ENCODE results near the gene TRMT2B. TPM values are rescaled to one million over a fixed set of nuclear protein-coding genes. Genes with fewer than 3 reads are reported as not detected.

The TRMT2B gene, protein sequence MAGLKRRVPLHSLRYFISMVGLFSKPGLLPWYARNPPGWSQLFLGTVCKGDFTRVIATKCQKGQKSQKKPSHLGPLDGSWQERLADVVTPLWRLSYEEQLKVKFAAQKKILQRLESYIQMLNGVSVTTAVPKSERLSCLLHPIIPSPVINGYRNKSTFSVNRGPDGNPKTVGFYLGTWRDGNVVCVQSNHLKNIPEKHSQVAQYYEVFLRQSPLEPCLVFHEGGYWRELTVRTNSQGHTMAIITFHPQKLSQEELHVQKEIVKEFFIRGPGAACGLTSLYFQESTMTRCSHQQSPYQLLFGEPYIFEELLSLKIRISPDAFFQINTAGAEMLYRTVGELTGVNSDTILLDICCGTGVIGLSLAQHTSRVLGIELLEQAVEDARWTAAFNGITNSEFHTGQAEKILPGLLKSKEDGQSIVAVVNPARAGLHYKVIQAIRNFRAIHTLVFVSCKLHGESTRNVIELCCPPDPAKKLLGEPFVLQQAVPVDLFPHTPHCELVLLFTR
- total RNA-seq = 8.7 and 9.3 TPM in 2 replicates

GRCh38 chrX:101051549-101052302 is at the start of gene TRMT2B:
Gene TRMT2B (minus strand): TSS chrX:101052111. CDS start chrX:101042289, 9,822 bp downstream.

GRCh38 chrX:101097546-101098453 is 45.9 kb upstream of the TRMT2B start, which contains the start of gene CENPI:
Gene CENPI (plus strand): TSS chrX:101098204. CDS start chrX:101101071, 2,867 bp downstream.

DNA sequence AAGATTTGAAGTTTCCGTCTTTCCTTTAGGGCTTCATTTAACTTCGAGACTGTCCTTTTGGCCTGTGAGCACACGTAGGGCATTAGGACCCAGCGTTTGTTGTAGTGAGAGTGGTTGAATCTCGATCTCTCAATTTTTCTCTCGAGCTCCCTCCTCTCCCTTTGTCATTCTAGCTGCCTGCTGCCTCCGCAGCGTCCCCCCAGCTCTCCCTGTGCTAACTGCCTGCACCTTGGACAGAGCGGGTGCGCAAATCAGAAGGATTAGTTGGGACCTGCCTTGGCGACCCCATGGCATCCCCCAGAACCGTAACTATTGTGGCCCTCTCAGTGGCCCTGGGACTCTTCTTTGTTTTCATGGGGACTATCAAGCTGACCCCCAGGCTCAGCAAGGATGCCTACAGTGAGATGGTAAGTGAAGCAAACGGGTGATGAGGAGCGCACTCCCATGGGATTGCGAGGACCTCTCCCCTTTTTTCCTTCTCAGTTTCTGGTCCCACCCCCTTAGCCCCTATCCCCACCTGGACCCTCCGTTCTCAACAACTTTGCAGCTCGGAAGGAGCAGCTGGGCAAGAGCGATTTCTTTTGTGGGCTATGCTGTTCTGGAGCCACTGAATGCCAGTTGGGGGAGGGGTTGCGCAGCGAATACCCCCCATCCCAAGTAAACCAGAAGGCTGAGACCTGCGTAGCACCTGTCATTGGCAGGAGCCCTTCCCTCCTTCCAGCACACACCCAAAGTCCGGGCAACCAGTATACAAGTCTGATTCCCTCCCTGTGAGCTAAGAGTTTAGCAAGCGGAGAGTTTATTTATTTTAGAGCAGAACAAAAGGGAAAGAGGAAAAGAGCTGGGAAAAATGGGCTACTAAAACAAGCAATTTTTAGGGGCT is 27.0 kb upstream of the TRMT2B start, which contains the start of gene TMEM35A:
TMEM35A (plus strand) TSS at position 164 of the 883 bp plus-strand sequence; CDS start at position 288, 124 bp downstream.

GRCh38 chrX:100969408-100969807 is 82.5 kb downstream of the TRMT2B start, which contains the start of gene ARL13A:
Gene ARL13A (plus strand): TSS chrX:100969708. CDS start chrX:100973690, 3,982 bp downstream.

Other genes starting within 250 kb of the TRMT2B start
- gene CSTF2, start 231.7 kb downstream of the TRMT2B start, total RNA-seq = 9.5 and 11.7 TPM in 2 replicates
- gene NOX1, start 177.8 kb downstream of the TRMT2B start, total RNA-seq = 0.14 TPM in 1 of 2 replicates, not detected in the other
- gene XKRX, start 123.2 kb downstream of the TRMT2B start, total RNA-seq = under 0.01 TPM in 1 of 2 replicates, not detected in the other
- gene ARL13A, start 82.4 kb downstream of the TRMT2B start, total RNA-seq = not detected in 2 replicates
- 3.1 and 3.4 TPM in 2 replicates for gene TMEM35A, start 26.8 kb upstream of the TRMT2B start, total RNA-seq
- gene CENPI, start 46.1 kb upstream of the TRMT2B start, total RNA-seq = 2.8 and 3.1 TPM in 2 replicates
- 0.57 and 0.74 TPM in 2 replicates for gene DRP2, start 167.7 kb upstream of the TRMT2B start, total RNA-seq
- gene TAF7L, start 239.2 kb upstream of the TRMT2B start, total RNA-seq = 0.37 and 0.43 TPM in 2 replicates